Stomach (tissue), 4 donors: ENCODE measurements around the gene ARHGAP15.

ENCODE experiments used
- POLR2A ChIP-seq, 4 donors: fragments of 450-650 bp; IDR thresholded peaks; one replicate each; pipeline ENCODE4 v1.6.1; 2016; ENCODE audit warnings: antibody characterized with exemption in 4 of 4, control low read depth in 2 of 4, mild to moderate bottlenecking in 1 of 4, moderate library complexity in 1 of 4
- TF ChIP-seq, protein P1 (sequence below), 7 experiments: fragments of 450-650 bp in 4 of 7; fragments of 200-600 bp in 3 of 7; sonication (generic) in 3 of 7; IDR thresholded peaks; one replicate each; pipeline ENCODE4 v1.5.1; 2016 to 2019; ENCODE audit warnings: antibody characterized with exemption in 7 of 7, control low read depth in 2 of 7, mild to moderate bottlenecking in 1 of 7

GRCh38 chr2:143690235-143690634 lies 561.0 kb downstream of the ARHGAP15 start:
- no peak for TF ChIP-seq POLR2A (IDR thresholded peaks at IDR 0.05)
- TF ChIP-seq, protein P1, sequence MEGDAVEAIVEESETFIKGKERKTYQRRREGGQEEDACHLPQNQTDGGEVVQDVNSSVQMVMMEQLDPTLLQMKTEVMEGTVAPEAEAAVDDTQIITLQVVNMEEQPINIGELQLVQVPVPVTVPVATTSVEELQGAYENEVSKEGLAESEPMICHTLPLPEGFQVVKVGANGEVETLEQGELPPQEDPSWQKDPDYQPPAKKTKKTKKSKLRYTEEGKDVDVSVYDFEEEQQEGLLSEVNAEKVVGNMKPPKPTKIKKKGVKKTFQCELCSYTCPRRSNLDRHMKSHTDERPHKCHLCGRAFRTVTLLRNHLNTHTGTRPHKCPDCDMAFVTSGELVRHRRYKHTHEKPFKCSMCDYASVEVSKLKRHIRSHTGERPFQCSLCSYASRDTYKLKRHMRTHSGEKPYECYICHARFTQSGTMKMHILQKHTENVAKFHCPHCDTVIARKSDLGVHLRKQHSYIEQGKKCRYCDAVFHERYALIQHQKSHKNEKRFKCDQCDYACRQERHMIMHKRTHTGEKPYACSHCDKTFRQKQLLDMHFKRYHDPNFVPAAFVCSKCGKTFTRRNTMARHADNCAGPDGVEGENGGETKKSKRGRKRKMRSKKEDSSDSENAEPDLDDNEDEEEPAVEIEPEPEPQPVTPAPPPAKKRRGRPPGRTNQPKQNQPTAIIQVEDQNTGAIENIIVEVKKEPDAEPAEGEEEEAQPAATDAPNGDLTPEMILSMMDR (IDR thresholded peaks at IDR 0.05) = no peak
